Jurkat, Clone E6-1 (cell line): ENCODE data around the gene AIG1.

Source experiments
- DNase-seq: peaks from one replicate; pipeline ENCODE4 v3.0.0-alpha.2; 2011; ENCODE audit warnings: low read depth, low spot score
- H3K4me3 ChIP-seq: 2 replicates; pipeline ENCODE4 v1.5.1; 2011; ENCODE audit warnings: mild to moderate bottlenecking, low read length, control low read depth, moderate library complexity

AIG1 gene

DNA sequence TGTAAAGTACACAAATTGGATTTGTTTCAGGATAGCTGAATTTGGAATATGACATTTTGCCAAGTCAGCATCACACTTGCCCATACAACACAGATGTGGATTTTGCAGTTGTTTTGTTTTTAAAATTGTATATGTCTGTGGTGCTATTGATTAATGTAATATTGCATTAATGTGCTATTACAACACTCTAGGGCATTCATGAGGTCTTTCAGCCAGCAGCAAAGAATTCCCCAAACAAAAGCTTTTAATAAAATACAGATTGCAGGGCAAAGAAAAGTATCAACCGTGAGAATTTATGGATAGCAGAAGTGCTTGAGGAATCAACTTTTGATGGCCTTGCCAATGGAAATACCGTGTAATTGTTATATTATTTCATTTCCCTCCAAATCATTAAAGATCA, 144.9 kb downstream of the AIG1 start:
- H3K4me3 ChIP-seq = no peak overlapping the region
- DNase-seq = no peak

DNA sequence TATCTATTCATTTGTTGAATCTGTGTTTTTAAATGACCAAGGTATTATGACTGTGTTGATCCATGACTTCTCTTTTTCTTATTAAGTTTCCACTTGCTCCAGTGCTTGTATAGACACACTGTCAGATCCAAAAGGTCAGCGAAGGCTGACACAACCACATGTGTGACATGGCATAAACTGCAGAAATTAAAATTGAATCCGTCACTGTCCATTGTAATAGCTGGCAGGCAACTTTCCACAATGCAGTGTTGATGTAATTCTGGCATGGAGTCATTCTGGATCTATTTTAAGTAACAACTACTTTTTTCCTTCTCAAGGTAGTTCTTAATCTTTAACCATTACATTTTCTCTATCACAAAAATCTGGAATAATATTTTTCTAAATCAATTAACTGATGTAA, 145.3 kb downstream of the AIG1 start:
- DNase-seq = no peak
- H3K4me3 ChIP-seq = no peak overlapping the region

DNA sequence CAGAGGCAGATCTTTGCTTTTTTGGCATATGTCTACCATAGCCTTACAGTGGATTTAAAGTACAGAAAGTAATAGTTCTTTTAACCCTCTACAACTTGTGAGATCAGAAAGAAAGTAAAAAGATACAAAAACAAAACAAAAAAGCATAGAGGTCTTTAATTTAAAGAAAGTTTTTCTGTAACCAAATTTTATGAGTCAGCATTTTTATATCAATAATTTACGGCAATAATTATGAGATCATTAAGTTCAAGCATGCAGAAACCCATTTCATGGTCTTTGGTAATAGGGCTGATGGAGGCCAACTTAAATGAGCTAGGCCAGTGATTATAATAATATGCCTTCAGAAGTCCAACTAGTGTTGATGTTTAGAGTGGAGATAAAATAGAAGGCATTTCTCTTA, 145.9 kb downstream of the AIG1 start:
- no peak for DNase-seq
- no peak overlapping the region for H3K4me3 ChIP-seq

DNA sequence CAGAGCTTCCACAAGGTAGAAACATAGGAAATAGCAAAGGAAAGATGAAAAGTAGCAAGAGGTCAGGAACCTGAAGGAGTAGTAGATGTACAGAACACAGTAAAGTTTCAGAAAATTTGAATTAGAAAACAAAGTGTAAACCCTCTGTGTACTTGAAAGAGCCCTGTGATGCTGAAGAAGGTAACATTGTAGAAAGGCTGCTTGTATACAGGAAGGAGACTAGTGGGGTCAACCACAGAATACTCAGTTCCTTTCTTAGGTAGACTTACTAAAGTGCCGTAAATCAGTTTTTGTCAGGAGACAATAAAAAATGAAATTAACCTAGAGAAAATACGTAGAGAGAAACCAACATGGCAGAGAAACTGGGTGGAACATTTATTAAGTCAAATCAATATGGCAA, 149.7 kb downstream of the AIG1 start:
- H3K4me3 ChIP-seq = no peak overlapping the region
- DNase-seq = no peak

DNA sequence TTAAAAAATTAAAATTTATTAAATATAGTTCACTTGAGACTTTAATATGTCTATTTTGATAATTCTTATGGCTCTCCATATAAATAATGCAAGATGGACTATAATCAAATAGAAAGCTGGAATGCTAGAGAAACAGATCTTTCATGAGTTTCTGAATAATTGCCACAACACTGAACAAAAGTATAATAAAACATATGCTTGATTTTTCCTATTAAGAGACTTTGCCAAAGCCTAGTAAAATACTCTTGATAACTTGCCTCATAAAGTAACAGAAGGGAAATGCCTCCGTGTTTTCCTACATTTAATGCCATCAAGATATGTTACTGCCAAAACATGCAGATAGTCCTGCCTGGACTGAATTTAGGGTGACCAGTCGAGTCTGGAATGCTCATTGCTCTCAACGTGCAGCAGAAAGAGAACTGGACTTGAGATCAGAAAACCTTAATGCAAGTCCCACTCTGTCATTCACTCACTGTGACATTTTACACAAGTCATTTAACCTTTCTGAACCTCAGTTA, 153.2 kb downstream of the AIG1 start:
- DNase-seq = no peak
- no peak overlapping the region for H3K4me3 ChIP-seq

DNA sequence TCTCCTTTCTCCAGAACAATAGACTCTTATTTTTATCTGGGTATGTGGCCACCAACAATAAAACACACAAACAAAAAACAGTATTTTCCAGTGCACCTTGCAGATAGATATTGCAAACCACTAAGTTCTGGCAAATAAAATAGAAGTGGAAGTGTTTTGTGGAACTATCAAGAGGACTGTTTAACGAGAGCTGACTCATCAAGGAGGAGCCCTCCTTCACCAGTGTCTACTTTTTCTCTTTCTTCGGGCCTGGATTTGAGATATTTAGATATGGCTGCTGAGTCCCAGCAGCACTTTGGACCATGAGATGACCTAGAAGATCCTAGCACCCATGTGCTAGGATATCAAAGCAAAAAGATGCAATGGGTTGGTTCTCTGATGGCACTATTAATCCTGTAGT, 154.7 kb downstream of the AIG1 start:
- DNase-seq = no peak
- no peak overlapping the region for H3K4me3 ChIP-seq

DNA sequence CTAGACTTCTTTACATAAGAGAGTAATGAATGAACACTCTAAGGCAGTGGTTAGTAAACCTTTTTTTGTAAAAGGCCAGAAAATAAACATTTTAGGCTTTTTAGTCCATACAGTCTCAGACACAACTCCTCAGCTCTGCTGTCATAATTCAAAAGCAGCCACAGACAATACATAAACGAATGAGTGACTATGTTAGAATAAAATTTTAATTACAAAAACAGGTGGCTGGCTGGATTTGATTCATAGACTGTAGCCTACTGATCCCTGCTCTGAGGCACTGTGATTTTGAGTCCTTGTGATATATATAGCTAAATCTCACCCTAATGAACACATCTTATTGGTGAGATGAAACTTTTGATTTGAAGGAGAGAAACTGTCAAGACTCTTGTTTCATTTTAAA, 155.1 kb downstream of the AIG1 start:
- no peak for DNase-seq
- H3K4me3 ChIP-seq = no peak overlapping the region

DNA sequence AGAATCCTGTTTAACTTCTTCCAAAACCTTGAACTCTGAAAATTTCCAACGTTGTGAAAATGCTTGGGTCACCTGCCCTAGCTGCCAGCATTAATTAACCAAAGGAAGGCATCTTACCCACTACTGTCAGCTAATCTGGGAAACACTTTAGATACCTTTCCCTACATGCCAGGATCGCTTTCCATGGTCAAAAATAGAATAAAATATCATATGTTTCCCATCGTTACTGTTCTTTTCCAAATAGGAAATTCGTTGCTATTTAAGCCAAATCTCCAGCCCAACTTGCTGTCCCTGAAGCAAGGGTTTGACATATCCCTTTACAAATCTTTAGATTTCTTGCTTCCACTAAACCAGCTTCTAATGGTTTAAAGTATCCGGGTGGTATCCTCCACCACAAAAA, 157.5 kb downstream of the AIG1 start:
- no peak overlapping the region for H3K4me3 ChIP-seq
- DNase-seq = no peak

DNA sequence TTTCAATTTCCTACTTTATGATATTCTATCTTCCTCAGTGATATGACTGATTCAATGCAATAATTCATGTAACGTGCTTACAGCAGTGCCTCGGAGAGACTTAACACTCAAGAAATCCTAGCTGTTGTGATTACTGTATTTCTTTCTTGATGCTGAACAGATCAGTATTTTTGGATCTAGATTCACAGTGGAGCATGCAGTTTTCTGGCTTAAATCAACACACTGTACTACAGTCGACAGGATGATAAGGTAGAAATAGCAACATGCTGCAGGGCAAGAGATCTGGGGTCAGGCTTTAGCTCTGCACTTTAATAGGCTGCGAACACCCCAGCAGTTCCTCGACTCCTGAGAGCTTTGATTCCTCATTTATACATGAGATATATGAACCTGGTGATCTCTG, 161.0 kb downstream of the AIG1 start:
- no peak for DNase-seq
- H3K4me3 ChIP-seq = no peak overlapping the region

DNA sequence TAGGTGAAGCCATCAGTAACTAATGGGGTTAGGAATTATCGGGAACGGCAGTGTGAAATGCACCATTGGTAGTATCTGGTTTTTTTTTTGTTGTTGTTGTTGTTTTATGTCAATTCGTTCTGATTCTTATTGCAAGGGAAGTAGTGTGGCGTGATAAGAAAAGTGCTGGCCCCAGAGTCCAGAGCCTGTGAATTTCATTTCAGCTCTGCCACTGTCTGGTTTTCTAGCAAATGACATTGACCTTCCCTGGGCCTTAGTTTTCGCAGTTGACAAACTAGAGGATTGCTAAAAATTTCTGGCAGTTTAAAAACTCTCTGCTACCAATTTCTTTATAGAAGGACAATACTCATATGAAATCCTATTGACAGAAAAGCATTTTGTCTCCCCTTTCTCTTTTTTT, 161.6 kb downstream of the AIG1 start:
- no peak for DNase-seq
- H3K4me3 ChIP-seq = no peak overlapping the region

DNA sequence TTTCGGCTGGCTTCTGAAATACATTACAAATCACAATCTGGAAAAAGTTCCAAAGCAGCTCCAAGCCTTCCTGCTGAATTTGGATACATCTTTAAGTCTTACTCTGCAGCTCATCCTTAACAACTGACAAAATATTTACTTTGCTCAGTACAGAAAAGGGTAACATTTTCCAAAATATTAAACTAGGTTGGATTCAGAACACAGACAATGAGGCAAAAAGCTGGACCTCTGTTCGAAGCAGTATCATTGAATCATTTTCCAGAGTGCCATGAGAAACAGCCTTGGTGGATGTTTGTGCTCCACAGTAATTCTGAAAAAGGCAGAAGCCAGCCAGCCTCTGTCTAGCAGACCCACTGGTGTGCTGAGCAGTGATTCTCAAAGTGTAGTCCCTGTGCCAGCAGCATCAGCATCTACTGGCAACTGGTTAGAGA, 162.1 kb downstream of the AIG1 start:
- DNase-seq = no peak
- no peak overlapping the region for H3K4me3 ChIP-seq

DNA sequence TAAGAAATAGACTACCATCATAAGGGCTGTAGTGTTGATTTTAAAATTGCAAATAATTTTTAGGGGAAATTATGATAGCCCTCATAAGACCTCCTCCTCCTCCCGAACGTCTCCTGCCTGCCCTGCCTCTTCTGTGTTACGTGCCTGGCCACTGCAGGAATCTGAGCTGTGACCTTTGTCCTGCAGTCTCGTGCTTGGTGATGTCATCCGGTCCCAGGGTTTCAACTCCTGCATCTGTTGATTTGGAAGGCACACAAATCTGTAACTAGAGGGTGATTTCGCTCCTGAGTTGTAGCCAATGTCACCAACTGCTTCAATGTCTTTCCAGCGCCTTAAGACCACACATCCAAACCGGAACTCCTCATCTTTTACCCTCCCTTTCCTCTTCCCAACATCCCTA, 163.2 kb downstream of the AIG1 start:
- H3K4me3 ChIP-seq = no peak overlapping the region
- no peak for DNase-seq

DNA sequence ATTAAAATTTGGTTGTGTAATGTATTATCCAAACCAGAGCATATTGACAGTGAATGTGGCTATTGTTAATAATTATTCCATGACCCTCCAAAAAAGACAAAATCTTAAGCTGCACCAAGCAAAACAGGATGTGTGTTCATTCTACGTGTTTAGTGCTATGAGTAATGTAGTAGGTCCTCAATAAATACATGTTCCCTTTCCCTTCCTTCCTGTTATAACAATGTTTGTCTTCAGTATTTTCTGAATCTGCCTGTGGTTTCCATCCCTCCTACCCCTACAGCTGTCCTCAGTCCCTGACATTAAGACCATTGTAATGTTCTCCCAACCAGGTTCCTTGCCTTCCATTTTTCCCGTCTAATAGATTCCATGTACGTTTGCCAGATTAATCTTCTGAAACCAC, 163.8 kb downstream of the AIG1 start:
- no peak for DNase-seq
- no peak overlapping the region for H3K4me3 ChIP-seq

DNA sequence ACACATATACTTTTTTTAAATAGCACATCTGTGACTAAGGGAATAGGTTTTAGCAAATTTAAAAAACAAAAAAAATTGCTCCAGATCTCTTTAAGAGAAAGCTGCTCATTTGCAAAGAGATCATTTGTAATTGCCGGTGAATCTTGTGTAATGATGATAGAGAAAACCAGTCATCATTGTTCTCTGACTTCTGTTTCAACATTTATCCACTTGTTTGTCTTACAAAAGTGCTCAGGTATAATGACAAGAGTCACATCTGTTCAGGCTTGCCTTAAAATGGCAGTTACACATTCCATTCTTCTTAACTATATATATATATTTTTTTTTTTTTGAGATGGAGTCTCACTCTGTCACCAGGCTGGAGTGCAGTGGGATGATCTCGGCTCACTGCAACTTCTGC, 165.2 kb downstream of the AIG1 start:
- no peak overlapping the region for H3K4me3 ChIP-seq
- no peak for DNase-seq

DNA sequence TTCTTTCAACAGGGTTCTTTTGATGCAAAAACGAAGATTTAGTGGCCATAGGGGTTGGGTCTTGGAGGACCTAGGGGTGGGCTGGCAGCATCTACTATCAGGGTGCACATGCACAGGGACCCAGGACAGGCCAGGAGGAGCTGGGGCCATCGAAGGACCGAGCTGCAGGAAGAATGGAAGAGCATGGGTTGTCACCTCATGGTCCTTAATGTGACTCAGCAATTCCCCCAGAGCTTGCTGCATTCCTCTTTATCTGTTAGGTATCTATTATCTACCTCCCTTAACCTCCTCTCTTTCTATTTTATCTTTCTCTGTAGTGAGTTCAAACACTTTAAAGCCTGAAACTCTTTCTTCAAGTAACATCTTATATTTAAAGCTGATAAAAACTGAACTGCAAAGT, 167.0 kb downstream of the AIG1 start:
- no peak overlapping the region for H3K4me3 ChIP-seq
- no peak for DNase-seq

DNA sequence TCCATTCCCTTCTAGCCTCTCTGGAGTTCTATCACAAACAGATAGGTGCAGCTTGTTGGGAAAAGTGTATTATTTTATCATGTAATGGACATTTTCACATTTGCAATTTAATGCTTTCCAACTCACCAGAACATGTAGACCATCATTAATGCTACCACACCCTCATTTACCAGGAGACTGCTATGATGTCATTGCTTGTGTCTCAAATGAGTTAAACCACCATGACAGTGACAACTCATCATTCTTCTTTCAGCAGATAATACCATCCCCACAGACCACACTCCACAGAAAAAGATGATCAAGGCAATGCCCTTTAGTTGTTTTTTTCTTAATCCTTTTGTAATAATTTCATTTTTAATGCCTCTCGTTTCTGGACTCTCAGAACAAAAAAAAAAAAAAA, 168.7 kb downstream of the AIG1 start:
- DNase-seq = no peak
- H3K4me3 ChIP-seq = no peak overlapping the region

DNA sequence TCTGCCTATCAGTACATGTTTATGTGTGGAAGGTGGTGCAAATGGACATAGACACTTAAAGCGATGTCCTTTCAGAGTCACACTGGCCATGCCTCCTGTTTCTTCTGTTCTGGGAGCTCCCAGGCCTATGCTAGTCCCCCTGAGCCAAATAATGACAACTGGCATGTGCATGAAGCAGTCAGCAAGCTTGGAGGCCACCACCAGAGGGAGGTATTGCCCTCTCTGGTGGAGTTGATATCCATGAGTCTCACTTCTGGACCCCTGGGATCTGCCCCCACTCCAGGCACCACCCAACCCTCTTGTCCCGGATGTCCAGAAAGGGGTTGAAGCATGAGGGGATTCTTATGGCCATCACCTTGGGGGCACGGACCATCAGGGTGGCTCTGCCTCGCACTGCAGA, 172.2 kb downstream of the AIG1 start:
- peak; percentile 16 for DNase-seq
- H3K4me3 ChIP-seq = no peak overlapping the region

DNA sequence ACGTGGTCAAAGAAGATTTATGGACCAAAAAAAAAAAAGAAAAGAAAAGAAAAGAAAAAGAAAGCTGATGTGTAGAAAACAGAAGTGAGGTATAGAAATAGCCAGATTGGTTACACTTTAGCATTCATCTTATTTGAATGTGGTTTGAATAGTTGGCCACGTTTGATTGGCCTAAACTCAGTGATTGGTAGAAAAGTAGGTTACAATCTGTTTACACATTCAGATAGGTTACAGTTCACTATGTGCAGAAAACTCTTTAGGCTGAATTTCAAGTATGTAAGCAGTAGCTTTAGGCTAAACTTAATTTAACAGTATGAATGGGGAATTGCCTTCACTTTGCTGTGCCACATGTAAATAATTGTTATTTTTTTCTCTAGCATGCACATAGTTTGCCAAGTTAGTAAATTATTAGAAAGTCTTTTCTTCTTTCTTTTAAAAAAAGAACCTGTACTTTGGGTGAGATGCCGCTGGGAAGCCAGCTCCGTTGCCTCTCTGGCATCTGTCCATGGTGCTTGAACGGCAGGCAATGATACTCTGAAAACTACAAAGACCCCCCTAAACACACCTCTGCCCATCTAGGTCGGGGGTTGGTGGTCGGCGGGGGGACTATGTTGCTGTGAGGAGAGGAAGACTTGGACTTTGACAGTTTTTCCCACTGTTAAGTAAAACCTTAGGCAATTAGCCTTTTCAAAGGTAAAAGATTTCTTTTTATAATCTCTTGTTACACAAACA, 173.0 kb downstream of the AIG1 start:
- DNase-seq = no peak
- H3K4me3 ChIP-seq = no peak overlapping the region

DNA sequence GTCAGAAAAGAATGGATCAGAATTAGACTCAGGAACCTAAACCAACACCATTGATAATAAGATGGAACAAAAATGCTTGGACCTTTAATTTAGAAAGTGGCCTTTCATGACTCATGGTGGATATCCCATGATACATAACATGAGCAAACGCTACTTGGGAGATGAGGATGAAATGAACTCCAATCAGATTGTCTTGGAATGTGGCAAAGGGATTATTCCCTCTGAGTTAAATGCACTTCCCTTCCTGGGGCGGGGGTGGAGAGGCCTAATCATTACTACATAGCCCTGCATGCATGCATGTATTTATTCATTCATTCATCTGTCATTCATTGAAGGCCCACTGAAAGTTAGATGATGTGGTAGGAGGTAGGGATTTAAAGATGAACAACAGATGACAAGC, 174.0 kb downstream of the AIG1 start:
- H3K4me3 ChIP-seq = no peak overlapping the region
- DNase-seq = no peak

DNA sequence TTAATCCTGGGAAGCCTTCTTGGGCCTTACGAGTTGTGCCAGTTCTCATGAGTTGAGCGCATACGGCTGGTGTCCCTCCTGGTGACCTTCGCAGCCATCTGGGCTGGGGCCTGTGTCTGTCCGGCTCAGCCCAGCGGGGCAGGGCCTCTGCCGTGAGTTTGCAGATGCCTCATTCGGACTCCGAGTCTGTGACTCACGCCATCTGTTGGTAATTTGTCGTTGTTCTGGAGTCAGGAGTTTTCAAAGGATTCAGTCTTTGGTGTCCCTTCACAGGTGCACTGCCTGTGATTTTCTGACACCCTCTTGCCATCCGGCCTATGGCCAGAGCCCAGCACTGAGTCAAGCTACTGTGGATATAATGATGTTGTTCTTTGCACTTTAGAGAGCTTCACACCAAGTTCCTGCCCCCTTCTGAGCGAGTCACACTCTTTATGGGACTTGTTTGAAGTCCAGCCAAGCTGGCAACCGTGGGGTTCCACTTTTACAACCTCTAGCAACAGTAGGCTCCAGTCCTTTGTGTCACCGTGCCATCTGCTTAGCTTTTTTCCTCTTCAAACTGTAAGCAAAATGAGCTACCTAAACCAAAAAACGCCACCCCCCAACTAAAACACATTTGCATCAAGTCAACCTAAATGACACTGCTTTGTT, 175.6 kb downstream of the AIG1 start:
- H3K4me3 ChIP-seq = no peak overlapping the region
- no peak for DNase-seq

DNA sequence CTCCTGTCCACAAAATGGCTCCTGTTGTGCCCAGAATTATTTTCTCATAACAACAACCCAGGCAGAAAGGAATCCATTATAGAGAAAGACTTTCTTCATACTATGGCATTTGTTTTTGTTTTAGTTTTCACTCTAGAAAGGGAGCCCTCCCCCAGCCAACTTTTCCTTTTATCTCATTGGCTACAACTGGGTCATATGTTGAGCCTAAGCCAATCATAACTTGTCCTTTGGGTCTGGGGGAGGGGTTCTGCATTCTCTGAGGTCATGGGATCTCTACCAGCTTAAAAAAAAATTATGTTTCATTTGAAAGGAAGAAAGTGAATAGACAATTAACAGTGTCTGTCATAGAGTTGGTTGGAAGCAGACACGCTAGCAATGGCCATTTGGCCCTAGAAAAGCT, 177.6 kb downstream of the AIG1 start:
- DNase-seq = no peak
- H3K4me3 ChIP-seq = no peak overlapping the region
